Dermis microvascular lymphatic vessel endothelial cell (primary cell): ENCODE data around the gene SPINK14. TPM values are rescaled to one million over a fixed set of nuclear protein-coding genes. Genes with fewer than 3 reads are reported as not detected.

ENCODE experiments used
- DNase-seq, 2 donors: peaks; one replicate each; pipeline versions ENCODE4 v3.0.0 to v3.0.0-alpha.2; 2010; ENCODE audit warnings: low read depth in 2 of 2
- total RNA-seq: library from RNA; depleted of rRNA; stranded (reverse); fragments of >200 nt; gene quantifications from 2 replicates; pipeline ENCODE4 v1.2.1, GENCODE V29; 2014

The SPINK14 gene, protein sequence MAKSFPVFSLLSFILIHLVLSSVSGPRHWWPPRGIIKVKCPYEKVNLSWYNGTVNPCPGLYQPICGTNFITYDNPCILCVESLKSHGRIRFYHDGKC
- not detected in 2 replicates for total RNA-seq

DNA sequence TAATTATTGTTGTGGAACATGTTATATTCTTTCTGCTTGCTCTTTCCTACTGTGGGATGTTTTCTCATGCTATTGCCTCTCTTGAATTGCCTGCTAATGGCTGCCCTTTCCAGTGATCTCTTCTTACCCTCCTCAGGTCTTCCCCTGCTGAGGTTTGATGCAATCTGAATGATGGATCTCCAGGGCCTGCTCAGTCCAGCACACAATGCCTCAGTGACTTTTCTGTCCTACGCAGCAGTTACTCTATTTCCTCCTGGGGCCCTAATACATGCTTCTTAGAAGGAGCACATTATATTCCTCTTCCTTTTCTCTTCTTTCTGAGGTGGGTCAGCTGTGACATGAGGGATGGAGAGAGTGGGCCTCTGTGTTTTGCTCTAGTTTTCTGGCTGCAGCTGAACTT, at the start of gene SPINK14:
SPINK14 (plus strand) TSS at position 301 of the 400 bp plus-strand sequence. CDS start 1,187 bp downstream, outside the sequence.
- DNase-seq, result no peak

DNA sequence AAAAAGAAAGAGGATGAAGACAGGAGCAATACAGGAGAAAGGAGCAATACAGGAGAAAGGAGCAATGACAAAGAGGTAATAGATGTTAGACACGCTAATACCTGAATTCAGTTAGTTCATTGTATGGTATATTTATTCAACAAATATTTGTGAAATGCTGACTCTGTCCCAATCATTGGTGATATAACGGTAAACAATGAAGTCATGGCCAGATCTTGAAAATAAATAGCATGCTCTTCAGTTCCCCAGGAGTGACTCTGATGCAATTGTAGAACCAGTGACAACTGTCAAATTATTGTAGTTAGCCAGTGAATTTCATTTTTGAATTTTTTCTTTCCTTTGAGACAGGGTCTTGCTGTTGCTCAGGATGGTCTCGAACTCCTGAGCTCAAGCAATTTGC, 48.0 kb upstream of the SPINK14 start:
- no peak for DNase-seq

DNA sequence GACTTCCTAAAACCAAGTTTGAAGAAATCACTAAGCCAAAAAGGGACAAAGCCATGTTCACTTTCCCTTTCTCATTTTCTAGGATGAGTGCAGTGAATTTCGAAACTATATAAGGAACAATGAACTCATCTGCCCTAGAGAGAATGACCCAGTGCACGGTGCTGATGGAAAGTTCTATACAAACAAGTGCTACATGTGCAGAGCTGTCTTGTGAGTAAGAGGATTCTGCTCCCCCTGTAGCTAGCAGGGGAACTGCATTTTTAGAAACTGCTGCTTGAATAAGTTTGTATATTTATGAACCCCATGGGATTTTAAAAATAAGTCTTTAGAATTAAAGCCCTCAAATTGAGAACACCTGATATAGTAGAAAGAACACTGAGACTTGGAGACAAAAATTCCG, 42.7 kb upstream of the SPINK14 start:
- peak in 1 of 2 donors; percentile 25 for DNase-seq

DNA sequence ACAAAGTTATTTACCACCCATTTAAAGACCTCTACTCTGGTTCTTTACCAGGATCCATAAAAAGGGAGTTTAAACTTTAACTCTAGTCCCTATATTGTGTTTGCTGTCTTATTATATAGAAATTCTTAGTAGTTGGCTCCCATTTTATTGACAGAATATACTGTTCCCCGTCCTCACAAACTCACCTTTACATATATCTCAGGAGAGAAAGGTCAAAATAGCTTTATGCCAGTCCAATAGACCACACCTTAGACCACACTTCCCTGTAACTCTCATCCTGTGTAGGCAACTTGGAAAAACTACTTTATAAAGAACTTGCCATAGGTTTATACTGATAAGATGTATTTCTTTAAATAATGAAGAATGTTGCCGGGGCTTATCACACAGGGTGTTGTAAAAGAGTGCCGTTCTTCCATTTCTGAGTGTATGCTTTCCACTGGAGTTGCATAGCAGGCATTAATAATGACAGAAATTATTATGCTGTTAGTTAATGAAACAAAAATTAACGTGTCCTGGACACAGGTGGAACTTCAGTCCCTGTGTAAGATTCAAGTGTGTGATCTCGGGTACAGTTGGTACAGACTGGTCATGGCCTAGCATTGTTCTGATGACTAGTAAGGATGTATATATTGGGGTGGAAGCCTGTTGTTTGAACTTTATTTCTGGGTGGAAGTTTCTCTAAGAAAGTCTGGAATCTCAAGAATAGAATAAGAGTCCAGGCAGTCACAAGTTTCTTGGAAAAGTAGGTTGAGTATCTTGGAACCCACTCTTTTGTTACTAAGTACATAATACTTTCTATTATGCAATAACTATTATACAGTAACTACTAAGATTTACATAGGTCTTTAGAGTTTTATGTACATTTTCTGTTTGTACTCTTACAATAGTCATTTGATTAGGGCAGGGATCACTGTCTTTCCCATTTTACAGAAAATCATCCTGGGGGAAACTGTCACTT, 33.0 kb upstream of the SPINK14 start:
- no peak for DNase-seq

DNA sequence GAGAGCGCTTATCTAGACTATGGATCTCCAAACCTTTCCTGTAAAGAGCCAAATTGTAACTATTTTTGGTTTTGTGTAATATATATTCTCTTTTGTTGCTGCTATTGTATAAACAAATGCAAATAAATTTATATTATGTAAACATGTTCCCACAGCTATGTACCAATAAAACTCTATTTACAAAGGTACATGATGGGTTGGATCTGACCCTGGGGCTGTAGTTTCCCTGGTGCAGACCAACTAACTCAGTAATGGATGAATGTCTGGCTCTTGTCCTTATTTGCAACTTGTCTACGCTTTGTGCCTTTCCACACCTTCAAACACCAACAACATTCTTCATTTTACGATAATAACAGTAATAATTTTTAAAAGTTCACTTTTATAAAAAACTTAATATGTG, 27.5 kb upstream of the SPINK14 start:
- DNase-seq, result no peak

DNA sequence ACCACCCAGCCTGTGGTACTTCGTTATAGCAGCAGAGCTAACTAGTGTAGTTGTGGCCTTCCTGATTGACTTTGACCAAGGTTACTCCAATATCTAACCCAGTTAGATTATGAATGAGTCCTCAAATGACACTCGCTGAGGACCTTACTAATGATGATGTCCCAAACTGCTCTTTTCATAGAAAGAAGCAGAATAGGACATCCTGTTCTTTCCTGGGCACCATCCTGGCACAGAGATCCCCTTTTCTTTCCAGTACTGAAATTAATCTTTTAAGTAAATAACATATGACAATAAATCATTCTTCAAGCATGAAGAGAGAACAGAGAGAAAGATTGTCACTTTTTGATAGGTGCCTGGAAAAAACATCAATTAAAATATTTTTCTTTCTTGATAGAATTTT, 26.7 kb upstream of the SPINK14 start:
- no peak for DNase-seq

DNA sequence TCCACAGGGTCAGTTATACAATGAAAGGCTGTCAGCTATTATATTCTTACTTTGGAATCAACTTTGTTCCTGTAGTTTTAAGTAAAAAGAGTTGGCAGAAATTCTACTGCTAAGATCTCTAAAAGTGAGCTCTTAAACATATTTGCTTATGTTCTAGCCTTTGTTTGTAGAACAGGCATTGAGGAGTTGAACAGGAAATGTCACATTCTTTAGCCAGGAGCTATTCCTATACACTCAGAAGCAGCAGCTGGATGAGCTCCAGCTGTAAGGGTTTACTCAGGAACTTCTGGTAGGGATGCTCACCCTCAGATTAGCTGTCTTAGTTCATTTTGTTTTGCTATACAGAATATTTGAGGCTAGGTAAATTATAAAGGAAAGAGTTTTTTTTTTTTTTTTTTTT, 22.4 kb upstream of the SPINK14 start:
- peak in 1 of 2 donors; percentile 90 for DNase-seq

DNA sequence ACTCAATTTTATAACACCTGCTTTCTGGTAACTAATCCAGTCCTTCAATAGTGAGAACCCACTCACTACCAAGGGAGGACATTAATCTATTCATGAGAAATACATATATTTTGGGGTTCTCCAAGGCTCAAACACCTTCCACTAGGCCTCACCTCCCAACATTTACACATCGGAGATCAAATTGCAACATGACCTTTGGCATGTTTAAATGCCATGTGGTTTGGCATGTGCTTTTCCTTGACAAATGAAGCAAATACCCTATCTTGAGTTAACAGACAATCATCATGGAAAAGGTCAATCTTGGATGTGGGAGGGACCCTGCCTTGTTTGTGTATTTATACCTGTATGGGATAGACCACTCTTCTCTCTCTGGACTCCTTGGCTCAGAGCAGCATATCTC, 21.9 kb upstream of the SPINK14 start:
- no peak for DNase-seq

DNA sequence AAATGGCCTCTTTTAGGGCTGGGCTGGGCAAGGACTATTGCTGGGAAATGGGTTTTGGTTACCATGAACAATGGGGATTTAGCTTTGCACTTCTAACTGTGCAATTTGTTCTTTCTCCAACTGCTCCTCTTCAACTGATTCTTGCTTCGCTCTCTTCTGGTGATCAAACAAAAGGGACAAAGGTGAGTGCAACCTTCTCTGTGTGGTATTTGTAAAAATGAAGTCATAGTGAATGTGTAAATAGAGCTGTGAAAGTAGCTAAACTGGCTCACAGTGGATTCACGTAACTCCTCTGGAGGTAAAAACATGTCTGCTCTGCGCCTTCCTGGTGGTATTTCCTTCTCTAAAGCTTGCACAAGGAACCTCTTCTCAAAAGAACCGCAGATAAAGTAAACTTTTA, 20.9 kb upstream of the SPINK14 start:
- DNase-seq, result no peak

DNA sequence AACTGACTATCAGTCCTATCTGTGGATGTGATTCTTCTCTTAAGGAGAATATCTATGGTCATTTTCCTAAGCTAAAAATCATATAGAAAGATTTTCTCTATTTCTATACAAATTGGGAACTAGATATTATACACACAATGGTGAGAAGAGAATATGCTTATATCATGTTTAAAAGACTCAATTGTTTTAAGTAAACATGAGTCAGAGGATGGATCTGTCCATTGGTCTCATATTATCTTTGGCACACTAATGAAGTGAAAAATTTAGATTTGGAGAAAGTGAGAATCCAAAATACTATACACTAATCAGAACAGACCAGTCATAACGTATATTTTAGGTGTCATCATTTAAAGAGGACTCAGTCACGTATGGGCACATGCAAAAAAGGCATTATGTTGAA, 16.5 kb upstream of the SPINK14 start:
- DNase-seq, result peak in 1 of 2 donors; percentile 56

DNA sequence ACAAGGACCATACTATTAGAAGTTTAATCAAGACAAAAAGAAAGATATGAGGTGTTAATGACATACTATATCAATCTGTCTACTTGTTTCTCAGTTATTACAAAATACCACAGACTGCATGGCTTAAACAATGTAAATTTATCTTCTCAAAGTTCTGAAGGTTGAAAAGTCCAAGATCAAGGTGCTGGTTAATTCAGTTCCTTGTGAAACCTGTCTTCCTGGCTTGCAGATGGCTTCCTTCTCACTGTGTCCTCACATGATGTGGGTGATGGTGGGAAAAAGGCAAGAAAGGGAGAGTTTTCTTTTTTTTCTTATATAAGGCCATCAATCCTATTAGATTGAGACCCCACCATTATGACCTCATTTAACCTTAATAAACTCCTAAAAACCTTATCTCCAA, 15.6 kb upstream of the SPINK14 start:
- no peak for DNase-seq

DNA sequence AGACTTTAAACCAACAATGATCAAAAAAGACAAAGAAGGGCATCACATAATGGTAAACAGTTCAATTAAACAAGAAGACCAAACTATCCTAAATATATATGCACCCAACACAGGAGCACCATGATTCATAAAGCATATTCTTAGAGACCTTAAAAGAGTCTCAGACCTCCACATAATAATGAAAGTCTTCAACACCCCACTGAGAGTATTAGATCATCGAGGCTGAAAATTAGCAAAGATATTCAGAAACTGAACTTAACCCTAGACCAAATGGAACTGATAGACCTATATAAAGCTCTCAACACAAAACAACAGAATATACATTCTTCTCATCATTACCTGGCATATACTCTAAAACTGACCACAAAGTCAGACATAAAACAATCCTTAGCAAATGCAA, 11.7 kb upstream of the SPINK14 start:
- no peak for DNase-seq

DNA sequence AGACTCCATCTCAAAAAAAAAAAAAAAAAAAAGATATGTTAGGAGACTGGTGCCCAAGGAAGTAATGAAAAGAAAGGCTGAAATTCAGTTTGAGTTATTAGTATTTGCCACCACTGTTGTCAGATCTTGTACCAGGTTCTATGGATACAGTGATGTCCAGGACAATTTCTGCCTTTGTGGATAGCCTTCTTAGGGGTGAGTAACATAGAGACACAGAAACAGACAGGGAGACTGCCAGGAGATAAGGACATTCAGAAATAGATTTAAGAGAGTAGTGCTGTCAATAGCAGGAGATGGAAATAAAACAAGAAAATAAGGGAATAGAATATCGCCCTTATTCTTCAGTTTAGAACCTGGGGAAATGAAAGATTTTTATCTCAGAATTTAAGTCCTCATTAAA, 6.3 kb upstream of the SPINK14 start:
- DNase-seq, result no peak

DNA sequence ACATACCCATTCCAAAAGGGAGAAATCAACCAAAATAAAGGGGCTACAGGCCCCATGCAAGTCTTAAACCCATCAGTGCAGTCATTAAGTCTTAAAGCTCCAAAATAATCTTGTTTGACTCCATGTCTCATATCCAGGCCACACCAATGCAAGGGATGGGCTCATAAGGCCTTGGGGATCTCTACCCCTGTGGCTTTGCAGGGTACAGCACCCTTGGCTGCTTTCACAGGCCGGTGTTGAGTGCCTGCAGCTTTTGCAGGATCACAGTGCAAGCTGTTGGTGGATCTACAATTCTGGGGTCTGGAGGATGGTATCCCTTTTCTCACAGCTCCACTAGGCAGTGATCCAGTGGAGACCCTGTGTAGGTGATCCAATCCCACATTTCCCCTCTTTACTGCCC, 5.0 kb upstream of the SPINK14 start:
- DNase-seq, result no peak

DNA sequence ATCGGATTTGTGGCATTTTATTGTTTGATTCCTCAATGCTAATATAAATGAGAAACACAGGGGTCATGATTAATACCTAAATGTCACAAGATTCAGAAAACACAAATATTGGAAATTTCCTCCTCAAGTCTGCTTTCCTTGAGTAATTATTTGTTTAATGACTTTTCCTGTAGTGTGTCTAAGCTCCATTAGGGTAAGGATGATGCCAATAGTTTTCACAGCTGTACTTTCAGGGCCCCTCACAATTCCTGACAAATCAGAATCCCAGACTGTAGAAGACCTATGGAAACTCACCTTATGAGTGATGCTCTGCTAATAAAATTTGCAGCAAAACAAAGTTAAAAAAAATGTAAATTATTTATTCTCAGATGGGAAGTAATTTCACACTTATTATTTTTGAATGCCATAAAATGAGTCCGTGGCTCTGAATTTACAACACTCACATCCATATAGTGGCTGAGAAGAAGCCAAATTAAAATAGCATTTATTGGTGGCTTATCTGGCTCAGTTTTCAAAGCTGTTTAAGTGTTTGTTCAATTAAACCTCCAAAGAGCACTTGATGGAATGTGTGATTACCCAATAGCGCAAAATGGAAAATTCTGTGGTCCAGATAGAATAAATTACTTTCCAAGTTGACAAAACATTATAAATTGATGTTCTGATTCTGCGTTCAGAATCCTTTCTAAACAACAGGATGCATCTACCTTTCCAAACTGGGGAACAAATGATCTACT, 1.6 kb upstream of the SPINK14 start:
- DNase-seq, result no peak

DNA sequence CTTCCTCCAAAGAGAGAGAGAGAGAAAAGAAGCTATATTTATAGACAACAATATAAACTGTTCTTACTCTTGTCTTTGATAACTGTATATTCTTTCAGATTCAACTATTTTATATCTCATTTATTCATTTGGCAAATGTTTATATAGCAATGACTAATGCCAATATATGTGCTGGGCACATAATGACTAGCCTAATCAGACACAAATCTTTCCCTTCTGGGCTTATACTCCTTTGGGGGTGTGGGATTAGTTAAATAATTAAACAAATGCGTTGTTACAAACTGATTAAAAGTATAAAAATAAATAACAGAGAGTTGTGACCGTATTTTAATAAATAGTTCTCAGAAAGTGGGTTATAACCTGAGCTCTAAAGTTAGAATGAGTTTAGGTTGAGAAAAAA, 4.0 kb downstream of the SPINK14 start:
- DNase-seq, result no peak

DNA sequence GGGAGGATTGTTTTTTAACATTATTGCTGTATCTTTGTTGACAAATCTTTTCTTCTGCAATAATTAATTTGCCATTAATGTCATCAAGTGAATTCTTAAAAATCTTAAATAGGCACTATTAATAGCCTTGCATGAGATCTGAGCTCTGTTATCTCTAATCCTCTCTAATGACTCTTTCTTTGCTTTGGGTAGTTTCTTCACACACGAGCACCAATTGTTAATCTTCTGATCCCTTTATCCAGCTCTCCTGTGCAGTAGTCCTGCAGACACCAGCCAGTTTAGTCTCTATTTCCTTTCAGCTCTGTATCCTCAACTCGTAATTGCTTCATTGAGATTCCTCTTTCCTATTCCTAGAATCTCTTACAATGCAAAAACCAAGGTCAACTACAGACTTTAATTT, 8.1 kb downstream of the SPINK14 start:
- no peak for DNase-seq

DNA sequence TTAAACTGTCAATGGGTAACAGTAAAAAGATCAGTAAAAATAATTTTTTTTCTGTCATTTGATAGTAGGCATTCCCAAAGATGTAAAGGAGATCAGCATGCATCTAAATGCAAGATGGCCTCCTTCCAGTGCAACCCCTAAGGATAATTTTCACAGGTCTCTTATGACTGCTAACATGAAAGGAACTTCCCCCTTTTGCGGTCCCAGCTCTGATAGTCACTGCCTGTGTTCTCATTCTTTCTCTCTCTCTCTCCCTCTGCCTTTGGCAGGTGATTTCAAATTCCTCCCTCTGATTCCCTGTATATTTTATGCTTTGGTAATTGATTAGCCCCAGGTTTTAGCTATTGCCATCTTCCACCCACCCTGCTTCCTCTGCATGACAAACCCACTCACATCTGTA, 8.9 kb downstream of the SPINK14 start:
- no peak for DNase-seq

DNA sequence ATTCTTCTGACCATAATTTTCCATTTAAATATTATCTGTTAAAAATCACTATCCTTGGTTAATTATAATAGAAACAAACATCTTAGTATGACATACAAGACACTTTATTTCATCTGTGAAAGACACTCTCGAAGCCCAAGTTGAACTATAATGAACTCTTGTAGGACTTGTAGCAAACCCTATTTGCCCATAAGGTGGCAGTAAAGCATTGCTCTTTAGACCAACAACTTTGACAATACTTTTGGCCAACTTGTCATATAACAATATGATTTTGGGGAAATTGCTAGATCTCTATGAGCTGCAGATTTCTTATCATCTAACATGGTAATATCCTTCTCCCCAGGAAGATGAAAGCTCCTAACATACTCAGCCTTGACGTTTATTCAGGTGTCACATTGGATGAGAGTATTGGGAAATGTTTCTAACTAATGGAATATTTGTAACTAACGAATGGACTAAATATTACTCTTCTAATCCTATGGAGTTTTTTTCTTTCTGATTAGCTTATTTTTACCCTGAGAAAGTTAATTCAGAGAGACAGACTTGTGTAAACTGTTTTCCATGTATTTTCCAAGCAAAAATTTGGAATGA, 11.0 kb downstream of the SPINK14 start:
- DNase-seq, result peak; percentile 71 to 81

DNA sequence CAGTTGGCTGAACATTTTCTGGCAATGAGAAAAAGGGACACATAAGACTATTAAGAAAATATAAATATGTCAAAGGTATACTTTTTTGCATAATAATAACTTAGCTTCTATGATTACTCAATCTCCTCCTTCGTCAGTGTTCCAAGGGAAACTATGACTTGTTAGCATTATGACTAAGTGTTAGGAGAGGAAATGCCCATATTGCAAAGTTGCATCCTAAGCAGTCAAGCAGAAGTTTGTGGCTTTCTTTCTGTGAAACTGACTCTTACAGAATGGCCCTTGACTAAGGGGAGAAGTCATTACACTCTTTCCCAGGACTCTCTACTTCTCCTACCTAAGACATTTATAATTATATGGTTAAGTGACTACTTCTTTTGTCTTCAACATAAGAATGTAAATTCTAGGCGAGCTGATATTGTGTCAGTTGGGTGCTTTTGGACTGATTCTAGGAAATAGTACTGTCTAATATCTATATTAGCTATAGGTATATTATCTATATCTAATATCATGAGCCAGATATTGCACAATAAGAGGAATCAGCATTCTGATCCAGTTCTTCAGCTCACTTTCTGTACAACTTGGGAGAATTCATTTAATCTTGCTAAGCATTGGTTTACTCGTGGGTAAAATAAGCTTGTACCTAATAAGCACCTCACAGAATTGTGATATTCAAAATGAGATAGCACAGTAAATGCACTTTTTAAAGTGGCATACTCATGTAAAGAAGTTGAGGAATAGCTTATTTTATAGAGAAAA, 18.1 kb downstream of the SPINK14 start:
- DNase-seq, result peak in 1 of 2 donors; percentile 82

DNA sequence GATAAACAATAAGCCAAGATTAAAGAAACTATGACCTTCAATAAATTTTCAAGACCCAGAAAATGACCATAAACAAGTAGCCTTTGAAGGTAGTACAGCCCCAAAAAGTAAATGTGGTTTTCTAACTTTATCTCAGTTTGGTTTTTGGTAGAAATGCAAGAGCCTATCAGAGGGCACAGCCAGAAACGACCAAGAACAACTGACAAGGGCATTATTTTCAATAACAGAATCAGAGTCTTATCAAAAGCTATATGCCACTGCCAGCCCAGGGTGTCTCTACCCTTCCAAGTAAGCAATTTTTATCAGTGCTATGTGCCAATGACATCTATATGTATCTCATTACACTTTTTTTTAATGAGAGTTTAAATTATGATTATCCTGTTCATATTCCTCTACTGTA, 22.7 kb downstream of the SPINK14 start:
- no peak for DNase-seq
